Neuronal stem cell (in vitro differentiated cells): ENCODE results near the gene MAP3K14.

ENCODE experiments used
- DNase-seq: peaks from one replicate; pipeline ENCODE4 v3.0.0-alpha.2; 2013; ENCODE audit warnings: low spot score
- H2AFZ ChIP-seq: one replicate; pipeline ENCODE4 v1.6.1; 2013; ENCODE audit warnings: mild to moderate bottlenecking, low read length, inconsistent platforms
- H2AK5ac ChIP-seq: 2 replicates; pipeline ENCODE4 v1.6.1; 2013; ENCODE audit warnings: low read depth, mild to moderate bottlenecking, inconsistent platforms, low read length, moderate library complexity, mixed read lengths
- H2BK120ac ChIP-seq: 2 replicates; pipeline ENCODE4 v1.6.1; 2013; ENCODE audit warnings: low read depth, mild to moderate bottlenecking, inconsistent platforms, low read length, moderate library complexity, mixed read lengths
- H2BK12ac ChIP-seq: one replicate; pipeline ENCODE4 v1.6.1; 2013; ENCODE audit warnings: low read length, inconsistent platforms
- H2BK15ac ChIP-seq: 2 replicates; pipeline ENCODE4 v1.6.1; 2013; ENCODE audit warnings: mild to moderate bottlenecking, low read length, inconsistent platforms, mixed read lengths
- H2BK5ac ChIP-seq: one replicate; pipeline ENCODE4 v1.6.1; 2013; ENCODE audit warnings: inconsistent platforms, mild to moderate bottlenecking, low read length, moderate library complexity
- H3K14ac ChIP-seq: one replicate; pipeline ENCODE4 v1.6.1; 2013; ENCODE audit warnings: low read length, inconsistent platforms
- H3K18ac ChIP-seq: 2 replicates; pipeline ENCODE4 v1.6.1; 2013; ENCODE audit warnings: low read length, inconsistent platforms
- H3K23ac ChIP-seq: 2 replicates; pipeline ENCODE4 v1.6.1; 2013; ENCODE audit warnings: low read depth, mild to moderate bottlenecking, mixed read lengths, low read length, inconsistent platforms; ENCODE audit not compliant: poor library complexity
- H3K27ac ChIP-seq: replicated peaks from 3 replicates; pipeline ENCODE4 v1.5.1; 2013; ENCODE audit warnings: low read length, inconsistent platforms
- H3K27me3 ChIP-seq, 3 experiments: 2 replicates each; pipeline ENCODE4 v1.6.1; 2013; ENCODE audit warnings: low read length in 3 of 3, mild to moderate bottlenecking in 2 of 3, inconsistent platforms in 1 of 3, low read depth in 1 of 3, mixed read lengths in 1 of 3, moderate library complexity in 1 of 3; ENCODE audit not compliant: control insufficient read depth in 3 of 3, insufficient read depth in 3 of 3
- H3K36me3 ChIP-seq, 2 donors: replicated peaks in 1 of 2; 2 replicates each; pipeline ENCODE4 v1.6.1; 2013; ENCODE audit warnings: low read length in 2 of 2; ENCODE audit not compliant: control insufficient read depth in 2 of 2, insufficient read depth in 2 of 2
- H3K4ac ChIP-seq: 2 replicates; pipeline ENCODE4 v1.6.1; 2013; ENCODE audit warnings: inconsistent platforms, mild to moderate bottlenecking, low read length, moderate library complexity
- H3K4me1 ChIP-seq, 2 donors: 1 replicate in 1 of 2; 2 replicates in 1 of 2; pipeline ENCODE4 v1.6.1; 2013; ENCODE audit warnings: low read length in 2 of 2, low read depth in 1 of 2; ENCODE audit not compliant: control insufficient read depth in 2 of 2, insufficient read depth in 1 of 2
- H3K4me2 ChIP-seq: one replicate; pipeline ENCODE4 v1.6.1; 2013; ENCODE audit warnings: mild to moderate bottlenecking, low read length, inconsistent platforms; ENCODE audit not compliant: insufficient read depth, poor library complexity, severe bottlenecking
- H3K4me3 ChIP-seq, 2 donors: 2 replicates each; pipeline ENCODE4 v1.5.1; 2013; ENCODE audit warnings: low read length in 2 of 2, mild to moderate bottlenecking in 2 of 2, inconsistent platforms in 1 of 2, moderate library complexity in 1 of 2
- H3K79me1 ChIP-seq: one replicate; pipeline ENCODE4 v1.6.1; 2013; ENCODE audit warnings: low read depth, mild to moderate bottlenecking, inconsistent platforms, low read length, moderate library complexity
- H3K9ac ChIP-seq: one replicate; pipeline ENCODE4 v1.6.1; 2013; ENCODE audit warnings: mild to moderate bottlenecking, low read depth, low read length, inconsistent platforms; ENCODE audit not compliant: poor library complexity
- H3K9me3 ChIP-seq, 2 donors: replicated peaks in 1 of 2; 2 replicates each; pipeline versions ENCODE3 to v1.6.1; 2013; ENCODE audit warnings: low read length in 2 of 2, mild to moderate bottlenecking in 2 of 2, inconsistent platforms in 1 of 2, low read depth in 1 of 2, mixed read lengths in 1 of 2, moderate library complexity in 1 of 2; ENCODE audit not compliant: control insufficient read depth in 2 of 2, insufficient read depth in 1 of 2
- H4K8ac ChIP-seq: one replicate; pipeline ENCODE4 v1.6.1; 2013; ENCODE audit warnings: low read depth, mild to moderate bottlenecking, inconsistent platforms, low read length, moderate library complexity
- H4K91ac ChIP-seq: one replicate; pipeline ENCODE4 v1.6.1; 2013; ENCODE audit warnings: low read length, low read depth, mild to moderate bottlenecking, inconsistent platforms; ENCODE audit not compliant: poor library complexity
- WGBS, 2 donors: extraction: QIAGEN DNeasy Blood & Tissue Kit; methylation state at CpG; one replicate each; pipeline ENCODE4 v1.1.7; 2013; ENCODE audit warnings: missing lambda C conversion rate in 2 of 2, mixed read lengths in 1 of 2; ENCODE audit not compliant: insufficient read length in 2 of 2, insufficient replicate concordance in 1 of 2; ENCODE audit errors: extremely low coverage in 2 of 2; 5-methylcytosine and 5-hydroxymethylcytosine counted together

MAP3K14 gene

DNA sequence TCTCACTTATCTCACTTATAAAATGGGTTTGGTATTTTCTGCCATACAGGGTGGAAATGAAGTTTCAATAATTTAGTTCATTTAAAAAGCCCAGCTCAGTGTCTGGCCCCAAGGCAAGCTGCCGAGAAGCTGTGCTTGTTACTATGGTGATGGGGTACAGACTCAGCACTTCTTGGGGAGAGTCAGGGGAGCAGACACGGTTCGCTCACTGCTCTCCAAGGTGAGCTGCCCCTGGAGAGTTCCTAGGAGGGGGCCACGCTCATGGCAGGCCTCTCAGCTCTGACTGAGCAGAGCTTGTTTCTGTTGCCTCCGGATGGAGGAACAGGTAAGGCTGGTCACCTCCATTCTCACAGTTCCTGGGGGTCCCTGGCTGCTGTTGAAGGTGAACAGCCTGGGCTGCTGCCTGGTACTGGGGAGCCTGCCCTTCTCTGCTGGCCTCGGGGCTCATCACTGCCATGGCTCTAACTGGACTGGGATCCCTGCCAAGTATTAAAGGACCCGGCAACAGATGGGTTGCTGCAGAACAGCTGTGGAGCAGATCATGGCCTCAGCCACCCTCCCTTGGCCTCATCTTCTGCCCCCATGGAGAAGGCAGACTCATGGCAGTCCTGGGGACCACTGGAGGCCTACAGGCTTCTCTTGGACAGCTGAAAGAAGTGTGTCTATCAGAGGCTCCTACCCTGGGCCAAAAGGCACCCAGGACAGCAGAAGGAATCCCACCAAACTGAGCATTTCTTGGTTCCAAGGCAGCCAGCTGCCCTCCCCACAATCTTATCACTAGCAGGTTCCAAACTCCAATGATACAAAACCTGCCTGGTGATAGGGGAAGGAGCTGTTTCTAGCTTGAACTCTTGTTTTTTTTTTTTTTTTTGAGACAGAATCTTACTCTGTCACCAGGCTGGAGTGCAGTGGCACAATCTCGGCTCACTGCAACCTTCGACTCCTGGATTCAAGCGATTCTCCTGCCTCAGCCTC, 29.0 kb downstream of the MAP3K14 start:
- Histone ChIP-seq H3K14ac (no peak overlapping the region), H3K4me1 (no peaks in the 10 kb centered on the region), H4K8ac (no peak overlapping the region), H3K23ac (no peak overlapping the region), H3K4me3 (no peak overlapping the region), H3K9ac (no peak overlapping the region), H2BK5ac (no peak overlapping the region), H3K36me3 (peaks cover 30 to 82% of the 10 kb centered on the region in 2 donors), H2BK12ac (no peak overlapping the region), H2BK120ac (no peak overlapping the region), H3K4me2 (no peak overlapping the region), H3K18ac (no peak overlapping the region), H4K91ac (no peak overlapping the region), H3K27me3 (no peaks in the 10 kb centered on the region), H3K9me3 (no peaks in the 10 kb centered on the region), H3K79me1 (no peaks in the 10 kb centered on the region), H3K27ac (no peak overlapping the region), H2AK5ac (no peak overlapping the region), H2BK15ac (no peak overlapping the region), H2AFZ (no peak overlapping the region), H3K4ac (no peak overlapping the region)
- no peak for DNase-seq
- WGBS, 2 donors = no CpG with 5 or more reads among the region's 10 CpGs

DNA sequence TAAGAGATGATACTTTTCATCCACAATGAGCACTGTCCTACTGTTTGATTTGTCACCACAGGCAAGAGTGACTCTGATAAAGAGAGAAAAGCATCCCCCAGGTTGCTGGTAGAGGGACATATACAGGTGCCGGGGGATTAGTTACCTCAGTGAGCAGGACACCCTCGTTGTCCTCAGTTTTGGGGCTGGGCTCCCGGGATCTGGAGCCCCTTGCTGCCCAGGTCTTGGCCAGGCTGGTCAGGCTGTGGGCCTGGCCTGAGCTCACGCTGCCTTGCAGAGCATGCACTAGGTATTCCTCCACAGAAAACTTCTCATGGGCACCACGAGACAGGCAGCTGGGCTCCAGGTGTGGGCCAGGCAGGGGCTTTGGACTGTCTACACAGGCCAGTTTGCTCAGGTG, 30.5 kb downstream of the MAP3K14 start:
- Histone ChIP-seq H3K23ac (no peak overlapping the region), H3K4ac (no peak overlapping the region), H2AK5ac (no peak overlapping the region), H4K91ac (no peak overlapping the region), H3K4me2 (no peak overlapping the region), H3K4me3 (no peak overlapping the region), H3K27ac (no peak overlapping the region), H3K18ac (no peak overlapping the region), H2BK5ac (no peak overlapping the region), H3K79me1 (no peaks in the 10 kb centered on the region), H3K27me3 (no peaks in the 10 kb centered on the region), H3K14ac (no peak overlapping the region), H2BK120ac (no peak overlapping the region), H3K9ac (no peak overlapping the region), H3K4me1 (no peaks in the 10 kb centered on the region), H2BK15ac (no peak overlapping the region), H2AFZ (no peak overlapping the region), H3K9me3 (no peaks in the 10 kb centered on the region), H3K36me3 (peaks cover 33 to 93% of the 10 kb centered on the region in 2 donors), H4K8ac (no peak overlapping the region), H2BK12ac (no peak overlapping the region)
- no CpG with 5 or more reads among the region's 5 CpGs for WGBS, 2 donors
- no peak for DNase-seq

- Histone ChIP-seq H2AFZ (no peak overlapping the region), H2BK15ac (no peak overlapping the region), H3K4me2 (no peak overlapping the region), H3K18ac (no peak overlapping the region), H3K23ac (peak overlapping the region; percentile 25), H3K9ac (no peak overlapping the region), H3K4me1 (no peaks in the 10 kb centered on the region), H4K8ac (no peak overlapping the region), H2BK5ac (no peak overlapping the region), H3K14ac (no peak overlapping the region), H4K91ac (no peak overlapping the region), H2AK5ac (no peak overlapping the region), H3K79me1 (no peaks in the 10 kb centered on the region), H3K27ac (no peak overlapping the region), H3K4me3 (no peak overlapping the region), H3K27me3 (no peaks in the 10 kb centered on the region), H3K4ac (no peak overlapping the region), H2BK12ac (no peak overlapping the region), H3K36me3 (peaks cover 28 to 81% of the 10 kb centered on the region in 2 donors), H3K9me3 (no peaks in the 10 kb centered on the region), H2BK120ac (no peak overlapping the region)
- no peak for DNase-seq
- no CpG with 5 or more reads among the region's 21 CpGs for WGBS, 2 donors
Observed at GRCh38 chr17:45284176-45285140, 32.4 kb downstream of the MAP3K14 start.

- Histone ChIP-seq H3K79me1 (no peaks in the 10 kb centered on the region), H3K27ac (no peak overlapping the region), H4K8ac (no peak overlapping the region), H3K4ac (no peak overlapping the region), H3K4me1 (no peaks in the 10 kb centered on the region), H3K14ac (no peak overlapping the region), H2AK5ac (no peak overlapping the region), H2AFZ (no peak overlapping the region), H3K9me3 (no peaks in the 10 kb centered on the region), H3K27me3 (no peaks in the 10 kb centered on the region), H2BK120ac (no peak overlapping the region), H3K4me3 (no peak overlapping the region), H3K36me3 (peaks cover 24 to 76% of the 10 kb centered on the region in 2 donors), H2BK12ac (no peak overlapping the region), H2BK5ac (no peak overlapping the region), H2BK15ac (no peak overlapping the region), H3K18ac (no peak overlapping the region), H3K23ac (no peak overlapping the region), H4K91ac (no peak overlapping the region), H3K9ac (no peak overlapping the region), H3K4me2 (no peak overlapping the region)
- no peak for DNase-seq
- WGBS, 2 donors = no CpG with 5 or more reads among the region's 10 CpGs
Observed at GRCh38 chr17:45283711-45284110, 33.1 kb downstream of the MAP3K14 start.
